Muscle of back (tissue), 11 donors: Measurements from ENCODE around the gene KBTBD12. TPM values are rescaled to one million over a fixed set of nuclear protein-coding genes. Genes with fewer than 3 reads are reported as not detected.

ENCODE experiments used
- DNase-seq, 3 donors: peaks; one replicate each; pipeline versions ENCODE4 v3.0.0 to v3.0.0-alpha.2; 2013
- polyA plus RNA-seq, 10 donors: library from polyadenylated mRNA; unstranded; fragments of 120-200 nt; gene quantifications; one replicate each; pipeline ENCODE4 v1.2.1, GENCODE V29; 2013; ENCODE audit not compliant: insufficient read length in 10 of 10

The KBTBD12 gene
- polyA plus RNA-seq, 10 donors, result 5.6 to 26.3 (median 17.4) TPM

DNA sequence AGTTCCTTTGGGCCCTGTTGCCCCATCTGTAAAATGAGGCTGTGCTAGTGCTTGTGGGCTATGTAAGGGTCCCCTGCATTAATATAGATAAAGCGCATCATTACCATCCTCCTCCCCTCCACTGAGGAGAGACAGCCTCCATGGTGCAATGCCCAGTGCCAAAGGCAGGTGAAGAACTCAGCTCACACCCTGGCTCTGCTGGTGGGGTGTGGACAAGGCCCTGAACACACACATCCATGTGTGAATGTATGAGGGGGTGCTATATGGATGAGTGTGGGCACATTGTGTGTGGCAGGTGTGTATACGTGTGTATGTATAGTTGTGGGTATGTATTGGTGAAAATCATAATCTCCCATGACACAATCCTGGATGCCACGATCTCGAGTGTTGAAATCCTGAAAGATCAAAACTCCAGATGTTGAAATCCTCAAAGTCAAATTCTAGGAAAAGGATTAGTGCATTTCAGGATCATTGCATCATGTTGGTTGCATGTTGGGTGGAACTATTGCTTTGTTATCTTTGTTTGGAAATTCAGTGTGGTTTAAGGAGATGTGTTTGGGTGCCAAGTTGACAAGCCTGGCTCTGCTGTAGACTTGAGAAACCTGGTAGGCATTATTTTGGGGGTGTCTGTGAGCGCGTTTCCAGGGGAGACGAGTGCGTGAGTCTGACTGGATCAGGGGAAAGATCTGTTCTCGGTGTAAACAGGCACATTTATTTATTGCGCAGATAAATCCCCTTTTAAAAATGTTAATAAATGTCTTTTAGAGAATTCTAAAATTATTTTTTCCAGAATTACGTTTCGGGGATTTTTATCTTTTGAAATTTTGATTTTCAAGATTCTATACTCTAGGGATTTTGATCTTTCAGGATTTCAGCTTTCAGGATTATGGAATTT is 95.2 kb downstream of the KBTBD12 start:
- DNase-seq, result no peak

- DNase-seq, result no peak
Observed at GRCh38 chr3:128011140-128011539, 96.1 kb downstream of the KBTBD12 start.

GRCh38 chr3:128012050-128012449 is 97.0 kb downstream of the KBTBD12 start:
- DNase-seq, result no peak

- no peak for DNase-seq
Observed at GRCh38 chr3:128014548-128014947, 99.5 kb downstream of the KBTBD12 start.

DNA sequence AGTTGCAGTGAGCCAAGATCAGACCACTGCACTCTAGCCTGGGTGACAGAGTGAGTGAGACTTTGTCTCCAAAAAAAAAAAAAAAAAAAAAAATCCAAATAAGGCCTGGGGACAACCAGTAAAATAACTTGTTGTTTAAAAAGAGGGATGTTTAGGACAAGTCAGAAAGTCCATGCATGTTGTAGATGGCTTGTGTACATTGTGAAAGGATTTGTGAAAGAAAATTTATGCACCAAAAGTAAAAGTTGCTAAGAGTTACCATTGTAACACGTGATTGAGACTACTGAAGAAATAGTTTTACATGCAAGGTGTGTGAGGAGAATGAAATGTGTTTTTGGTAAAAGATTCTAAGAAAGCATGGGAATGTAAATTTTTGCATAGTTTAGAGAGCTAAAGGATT is 101.5 kb downstream of the KBTBD12 start:
- DNase-seq, result no peak

DNA sequence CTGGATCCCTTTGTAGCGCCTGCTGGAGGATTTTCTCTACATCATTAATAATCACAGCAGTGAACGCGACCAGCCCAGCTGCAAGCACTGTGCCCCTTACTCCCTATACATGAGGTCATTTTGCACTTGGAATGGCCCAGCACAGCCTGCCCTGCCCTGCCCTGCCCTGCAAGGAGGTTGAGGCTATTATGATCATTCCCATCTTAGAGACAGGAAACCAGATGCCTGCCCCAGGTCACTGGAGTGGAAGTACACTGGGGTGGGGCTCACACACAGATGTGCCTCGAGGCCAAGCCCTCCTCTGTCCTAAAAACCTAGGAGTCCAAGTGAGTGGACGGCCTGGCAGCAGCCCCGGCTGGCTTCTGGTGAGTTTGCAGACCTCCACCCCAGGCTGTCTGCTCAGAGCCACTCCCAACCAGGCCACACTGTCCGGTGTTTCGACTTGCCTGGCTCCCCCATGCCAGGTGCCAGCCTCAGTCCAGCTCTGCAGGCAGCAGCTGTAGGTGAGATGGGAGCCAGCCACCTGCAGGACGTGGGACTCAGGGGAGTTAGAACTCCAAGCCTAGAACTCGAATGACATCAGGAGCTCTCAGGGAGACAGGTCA is 106.8 kb downstream of the KBTBD12 start:
- DNase-seq, result no peak

DNA sequence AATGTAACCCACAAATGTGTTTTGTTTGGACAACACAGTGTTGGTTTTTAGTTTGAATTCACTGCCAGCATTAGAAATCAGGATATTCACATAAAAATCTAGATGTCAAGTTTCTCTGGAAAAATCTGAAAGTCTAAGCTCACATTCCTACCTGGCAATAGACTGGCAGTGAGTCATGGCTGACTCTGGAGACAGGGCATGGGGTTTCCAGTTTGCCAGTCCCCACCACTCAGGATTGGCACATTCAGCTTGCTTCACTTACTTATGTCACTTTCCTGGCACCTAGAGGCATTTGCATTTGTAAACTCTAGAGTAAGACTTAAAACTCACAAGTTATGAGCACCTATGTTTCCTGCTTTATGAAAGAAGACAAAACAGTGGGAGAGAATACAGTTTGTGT is 118.1 kb downstream of the KBTBD12 start:
- DNase-seq, result no peak

DNA sequence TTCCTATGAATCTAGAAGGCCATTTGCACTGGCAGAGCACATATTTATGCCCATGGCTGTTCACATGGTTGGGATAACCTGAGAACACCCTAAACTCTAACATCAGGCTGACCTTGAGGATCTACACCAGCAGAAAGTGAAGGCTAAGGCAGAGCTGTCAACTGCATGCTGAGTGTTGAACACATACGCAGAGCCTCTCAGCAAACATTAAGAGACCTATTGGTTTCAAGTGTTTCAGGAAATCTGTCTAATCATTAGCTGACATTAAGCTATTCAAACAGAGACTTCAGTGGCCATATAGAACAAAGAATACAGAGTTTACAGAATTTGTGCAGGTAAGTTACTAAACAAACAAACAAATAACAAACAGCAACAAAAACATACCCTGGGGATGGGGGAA is 121.1 kb downstream of the KBTBD12 start:
- no peak for DNase-seq

Other genes starting within 250 kb of the KBTBD12 start
- 10 to 100 TPM; 10.5 to 21.0 (median 12.5) TPM for gene ABTB1, start 242.3 kb upstream of the KBTBD12 start, polyA plus RNA-seq
- 10 to 100 TPM; 20.3 to 29.7 (median 21.9) TPM for gene MGLL, start 92.7 kb upstream of the KBTBD12 start, polyA plus RNA-seq
- gene SEC61A1, start 137.2 kb downstream of the KBTBD12 start, polyA plus RNA-seq, result 100 to 1,000 TPM; 103 to 154 (median 114) TPM
- gene RUVBL1, start 208.6 kb downstream of the KBTBD12 start, polyA plus RNA-seq, result 10 to 100 TPM; 29.5 to 44.4 (median 35.8) TPM
- 10 to 100 TPM; 12.0 to 18.9 (median 16.1) TPM for gene EEFSEC, start 238.2 kb downstream of the KBTBD12 start, polyA plus RNA-seq